ENCODE results near the gene JAML.

Gene JAML

DNA sequence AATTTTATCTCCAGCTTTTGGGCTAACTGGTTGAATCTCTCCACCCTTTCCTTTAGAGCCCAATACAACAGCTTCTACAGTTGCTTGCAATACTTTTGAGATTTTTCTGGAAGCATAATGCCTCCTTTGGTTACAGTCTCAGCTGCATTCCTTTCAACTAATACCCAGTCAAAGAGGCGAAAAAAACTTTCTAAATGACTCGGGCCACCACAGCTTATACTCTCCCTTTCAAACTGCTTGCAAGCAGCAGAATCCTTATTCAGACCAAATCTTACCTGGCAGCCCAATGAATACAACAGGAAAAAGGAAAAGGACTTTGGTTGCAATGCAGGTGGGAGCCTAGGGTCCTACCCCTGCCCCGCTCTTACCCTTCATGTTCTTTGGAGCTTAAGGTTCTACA is 15.8 kb downstream of the JAML start:
- Histone ChIP-seq H3K27me3 (ENCODE audit: insufficient read depth, low read length) (peaks cover 36% of the 10 kb centered on the region), H3K9me3 (ENCODE audit: low read length) (no peaks in the 10 kb centered on the region), H3K36me3 (ENCODE audit: insufficient read depth, low read length) (no peaks in the 10 kb centered on the region), H3K4me3 (ENCODE audit: low read length) (no peak overlapping the region), H3K4me1 (ENCODE audit: insufficient read depth, low read length) (no peaks in the 10 kb centered on the region), H2AFZ (ENCODE audit: low read depth, low read length) (no peak overlapping the region)

DNA sequence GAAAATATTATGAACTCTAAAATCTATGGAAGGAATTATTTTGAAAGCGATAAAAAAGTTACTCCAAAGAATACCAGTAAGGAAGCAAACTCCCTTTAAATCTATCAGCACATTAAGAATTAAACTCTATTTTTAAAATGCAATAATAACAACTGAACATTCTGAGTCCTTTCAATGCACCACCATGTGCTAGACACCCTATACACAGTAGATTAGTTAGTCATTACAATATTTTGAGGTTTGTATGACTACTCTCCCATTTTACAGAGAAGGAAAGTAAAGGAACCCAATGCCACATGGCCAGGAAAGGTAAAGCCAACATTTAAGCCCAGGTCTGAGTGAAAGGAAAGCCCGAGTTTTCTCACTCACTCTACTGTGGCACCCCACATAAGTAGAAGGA is 17.7 kb downstream of the JAML start:
- Histone ChIP-seq H3K4me3 (ENCODE audit: low read length) (no peak overlapping the region), H3K27me3 (ENCODE audit: insufficient read depth, low read length) (peaks cover 51% of the 10 kb centered on the region), H2AFZ (ENCODE audit: low read depth, low read length) (no peak overlapping the region), H3K36me3 (ENCODE audit: insufficient read depth, low read length) (no peaks in the 10 kb centered on the region), H3K9me3 (ENCODE audit: low read length) (no peaks in the 10 kb centered on the region), H3K4me1 (ENCODE audit: insufficient read depth, low read length) (no peaks in the 10 kb centered on the region)

DNA sequence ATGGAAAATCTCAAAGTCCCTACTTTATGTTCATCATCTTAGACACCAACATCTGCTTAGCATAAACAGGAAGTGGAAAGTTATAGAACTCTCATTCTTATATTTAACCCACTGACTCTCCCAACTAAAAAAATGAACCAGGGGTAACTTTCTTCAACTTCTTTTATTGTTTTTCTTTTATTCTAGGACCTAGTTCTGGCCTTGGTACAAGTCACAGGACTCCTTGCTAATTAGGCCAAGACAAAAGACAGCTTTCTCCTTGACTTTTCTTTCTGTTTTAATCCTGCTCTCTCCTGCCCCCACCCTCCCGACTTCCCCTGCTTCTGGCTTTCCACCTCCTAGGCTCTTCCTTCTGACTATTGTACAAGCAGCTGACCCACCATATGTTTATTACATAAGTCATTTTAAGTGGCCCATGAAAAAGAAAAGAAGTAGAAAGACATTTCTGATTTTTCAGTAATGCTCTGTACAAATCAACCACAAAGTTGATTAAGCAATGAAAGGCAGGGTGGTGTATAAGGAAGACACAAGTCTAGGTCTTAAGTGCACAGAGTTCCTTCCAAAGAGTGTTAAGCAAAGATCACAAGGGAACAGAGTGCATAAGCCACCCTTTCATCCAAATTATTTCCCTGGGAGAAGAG is 18.3 kb downstream of the JAML start:
- Histone ChIP-seq H3K27me3 (ENCODE audit: insufficient read depth, low read length) (peaks cover 48% of the 10 kb centered on the region), H3K9me3 (ENCODE audit: low read length) (no peaks in the 10 kb centered on the region)

DNA sequence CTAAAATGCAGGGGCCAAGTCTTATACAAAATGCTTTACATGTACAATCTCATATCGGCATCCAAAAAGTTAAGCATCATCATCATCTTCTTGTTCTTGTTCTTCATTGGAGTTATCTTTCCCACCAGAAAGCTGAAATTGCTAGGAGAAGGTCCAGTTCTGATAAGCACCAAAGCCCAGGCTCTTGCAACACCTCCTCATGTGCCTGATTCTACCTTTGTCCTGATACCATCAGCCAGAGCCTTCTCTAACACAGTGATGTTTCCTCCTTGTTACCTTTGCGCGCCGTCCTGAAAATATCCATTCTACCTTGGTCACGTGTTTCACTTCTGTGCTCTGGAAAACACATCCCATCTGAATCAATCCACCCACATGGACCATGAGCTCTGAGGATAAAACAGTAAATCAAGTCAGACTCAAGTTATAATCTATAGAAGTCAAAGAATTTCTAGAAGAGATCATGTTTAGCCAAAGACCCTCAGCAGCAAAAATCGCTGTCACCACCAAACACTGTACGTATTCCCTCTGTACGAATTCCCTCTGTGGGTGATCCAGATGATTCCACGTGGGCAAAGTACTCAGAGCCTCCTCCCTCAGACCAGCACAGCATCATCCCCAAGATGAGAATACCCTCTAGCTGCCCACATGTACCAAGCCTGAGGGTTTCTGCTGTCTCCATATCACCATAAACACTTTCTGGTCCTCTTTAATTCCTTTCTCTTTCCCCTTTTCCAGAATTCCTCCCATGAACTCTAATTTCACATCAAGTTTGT is 19.0 kb downstream of the JAML start:
- Histone ChIP-seq H3K36me3 (ENCODE audit: insufficient read depth, low read length) (no peaks in the 10 kb centered on the region), H3K4me3 (ENCODE audit: low read length) (no peak overlapping the region), H3K4me1 (ENCODE audit: insufficient read depth, low read length) (no peaks in the 10 kb centered on the region), H3K9me3 (ENCODE audit: low read length) (no peaks in the 10 kb centered on the region), H2AFZ (ENCODE audit: low read depth, low read length) (no peak overlapping the region), H3K27me3 (ENCODE audit: insufficient read depth, low read length) (peaks cover 40% of the 10 kb centered on the region)

More for the DNA sequence above, 18.3 kb downstream of the JAML start:
- H3K36me3 ChIP-seq (ENCODE audit: insufficient read depth, low read length) = no peaks in the 10 kb centered on the region
- no peak overlapping the region for H2AFZ ChIP-seq (ENCODE audit: low read depth, low read length)
- no peak overlapping the region for H3K4me3 ChIP-seq (ENCODE audit: low read length)
- no peaks in the 10 kb centered on the region for H3K4me1 ChIP-seq (ENCODE audit: insufficient read depth, low read length)

DNA sequence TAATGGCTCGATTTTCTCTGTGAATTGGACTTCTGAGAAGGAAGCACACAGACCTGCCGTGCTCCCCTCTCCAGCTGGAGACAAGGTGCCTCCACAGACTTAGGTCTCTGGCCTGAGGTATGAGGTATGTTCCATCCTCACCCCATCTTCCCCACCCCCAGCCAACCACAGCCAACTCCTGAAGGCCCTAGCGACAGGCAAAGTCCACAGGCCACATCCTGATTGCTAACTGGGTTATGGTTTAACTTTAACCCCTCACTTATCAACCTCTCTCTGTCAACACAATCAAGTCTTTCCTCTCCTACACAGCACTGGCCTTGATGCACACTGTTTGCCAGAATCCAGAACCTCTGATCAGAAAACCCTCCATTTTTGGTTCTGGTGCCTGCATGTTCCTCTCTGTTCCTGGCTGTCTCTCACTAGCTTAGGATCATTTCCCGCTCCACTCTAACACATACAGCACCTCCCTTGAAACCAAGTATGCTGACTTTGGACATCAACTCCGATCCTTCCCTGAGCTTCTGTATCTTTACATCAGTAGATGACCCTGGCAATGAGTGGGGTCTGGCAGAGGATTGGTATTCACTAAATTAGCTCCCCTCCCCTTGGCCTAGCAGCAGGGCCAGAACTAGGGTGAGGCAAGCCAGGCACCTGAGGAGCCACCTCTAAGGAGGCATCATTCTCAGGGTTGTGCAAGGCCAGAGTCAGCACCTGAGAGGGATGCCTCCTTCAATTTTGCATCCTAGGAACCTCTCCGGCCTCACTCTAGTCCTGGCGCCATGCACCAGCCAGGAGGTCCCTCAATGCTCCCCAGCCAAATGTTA is 22.0 kb downstream of the JAML start:
- Histone ChIP-seq H3K4me1 (ENCODE audit: insufficient read depth, low read length) (no peaks in the 10 kb centered on the region), H3K36me3 (ENCODE audit: insufficient read depth, low read length) (no peaks in the 10 kb centered on the region), H3K27me3 (ENCODE audit: insufficient read depth, low read length) (peaks cover 29% of the 10 kb centered on the region), H2AFZ (ENCODE audit: low read depth, low read length) (no peak overlapping the region), H3K4me3 (ENCODE audit: low read length) (no peak overlapping the region), H3K9me3 (ENCODE audit: low read length) (no peaks in the 10 kb centered on the region)

DNA sequence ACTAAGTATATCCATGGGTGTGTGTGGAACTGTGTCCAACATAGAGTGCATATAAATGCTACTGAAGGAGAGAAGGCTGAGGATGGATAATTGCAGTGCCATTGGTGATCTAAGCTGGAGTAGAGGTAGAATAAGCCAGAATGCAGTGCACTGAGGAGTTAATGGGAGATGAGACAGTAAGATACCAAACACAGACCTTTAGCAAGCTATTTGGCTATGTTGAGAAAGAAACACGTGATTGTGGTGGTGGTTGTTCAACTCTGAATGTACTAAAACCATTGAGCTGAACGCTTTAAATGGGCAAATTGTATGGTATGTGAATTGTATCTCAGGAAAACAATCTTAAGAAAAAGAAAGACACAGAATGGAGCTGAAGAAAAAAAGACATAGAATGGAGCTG is 22.8 kb downstream of the JAML start:
- no peak overlapping the region for H3K4me3 ChIP-seq (ENCODE audit: low read length)
- no peaks in the 10 kb centered on the region for H3K4me1 ChIP-seq (ENCODE audit: insufficient read depth, low read length)
- H2AFZ ChIP-seq (ENCODE audit: low read depth, low read length) = no peak overlapping the region
- H3K9me3 ChIP-seq (ENCODE audit: low read length) = no peaks in the 10 kb centered on the region
- peaks cover 29% of the 10 kb centered on the region for H3K27me3 ChIP-seq (ENCODE audit: insufficient read depth, low read length)
- H3K36me3 ChIP-seq (ENCODE audit: insufficient read depth, low read length) = no peaks in the 10 kb centered on the region

DNA sequence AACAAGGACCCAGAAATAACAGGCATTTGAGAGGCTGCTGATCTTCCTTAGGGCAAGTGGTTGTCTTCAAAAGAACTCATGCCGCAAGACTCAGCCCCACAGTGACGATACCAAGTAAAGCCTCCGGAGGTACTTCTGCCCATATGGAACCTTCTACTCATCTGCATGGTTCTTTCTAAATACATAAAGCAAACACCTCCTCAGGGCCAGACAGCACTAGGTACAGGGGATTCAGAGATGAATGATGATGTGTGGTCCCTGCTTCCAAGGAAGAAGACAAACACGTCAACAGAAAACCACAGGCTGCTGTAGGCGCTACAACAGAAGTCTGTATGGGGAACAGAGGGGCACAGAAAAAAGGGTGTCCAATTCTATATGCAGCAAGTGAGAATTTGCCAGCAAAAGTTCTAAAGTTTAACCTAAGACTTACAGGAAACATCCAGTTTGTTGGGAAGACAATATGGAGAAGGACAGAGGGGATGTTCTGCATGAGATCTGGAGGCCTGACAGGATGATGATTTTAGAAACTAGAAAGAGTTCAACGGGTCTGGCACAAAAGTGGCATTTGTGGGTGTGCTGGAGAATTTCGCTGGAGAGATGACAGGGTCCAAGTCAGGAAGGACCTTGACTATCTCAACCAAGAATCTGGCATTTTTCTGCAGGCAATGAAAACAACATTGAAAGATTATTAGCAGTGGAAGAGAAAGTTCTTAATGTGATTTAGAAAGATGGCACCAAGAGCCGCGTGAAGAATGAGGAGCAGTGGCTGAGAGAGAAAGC is 23.7 kb downstream of the JAML start:
- Histone ChIP-seq H3K4me3 (ENCODE audit: low read length) (no peak overlapping the region), H3K36me3 (ENCODE audit: insufficient read depth, low read length) (no peaks in the 10 kb centered on the region), H3K27me3 (ENCODE audit: insufficient read depth, low read length) (peaks cover 25% of the 10 kb centered on the region), H3K4me1 (ENCODE audit: insufficient read depth, low read length) (no peaks in the 10 kb centered on the region), H2AFZ (ENCODE audit: low read depth, low read length) (no peak overlapping the region), H3K9me3 (ENCODE audit: low read length) (no peaks in the 10 kb centered on the region)

DNA sequence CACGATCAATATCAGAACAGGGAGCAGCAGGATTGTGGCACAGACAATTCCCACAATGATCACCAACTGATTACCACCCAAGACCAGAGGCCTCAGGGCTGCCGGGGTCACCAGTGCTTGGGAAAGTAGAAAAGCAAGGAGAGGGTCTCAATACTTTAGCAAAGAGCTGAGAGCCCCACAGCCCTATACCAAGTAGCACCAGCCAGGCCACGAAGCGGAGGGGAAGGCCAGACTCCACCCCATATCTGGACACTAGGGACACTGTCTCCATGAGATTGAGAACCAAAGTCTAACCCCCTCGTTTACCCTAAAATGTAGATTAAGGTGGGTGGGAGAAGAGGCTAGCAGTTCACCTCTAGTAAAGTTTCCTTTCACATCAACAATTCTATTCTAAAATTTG is 24.3 kb downstream of the JAML start:
- Histone ChIP-seq H3K4me3 (ENCODE audit: low read length) (no peak overlapping the region), H3K27me3 (ENCODE audit: insufficient read depth, low read length) (peaks cover 21% of the 10 kb centered on the region), H3K4me1 (ENCODE audit: insufficient read depth, low read length) (no peaks in the 10 kb centered on the region), H3K36me3 (ENCODE audit: insufficient read depth, low read length) (no peaks in the 10 kb centered on the region), H3K9me3 (ENCODE audit: low read length) (no peaks in the 10 kb centered on the region), H2AFZ (ENCODE audit: low read depth, low read length) (no peak overlapping the region)

DNA sequence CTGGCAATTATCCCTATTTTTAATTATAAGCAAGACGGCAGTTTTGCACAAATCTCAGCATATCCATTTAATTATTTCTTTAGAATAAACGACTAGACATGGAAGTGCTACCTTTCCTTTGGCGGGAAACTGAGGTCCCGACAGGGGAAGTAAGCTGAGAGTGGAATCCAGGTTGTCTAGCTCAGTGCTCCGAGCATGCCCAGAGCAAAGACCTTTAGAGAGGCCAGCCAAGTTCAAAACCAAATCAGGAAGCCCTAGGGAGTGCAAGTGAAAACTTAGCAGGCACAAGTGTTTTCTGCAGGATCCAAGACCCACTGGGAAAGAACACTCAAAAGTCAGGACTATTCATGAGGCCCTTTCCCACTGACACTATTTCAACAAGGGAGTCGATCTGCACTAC is 25.7 kb downstream of the JAML start:
- H2AFZ ChIP-seq (ENCODE audit: low read depth, low read length) = no peak overlapping the region
- H3K9me3 ChIP-seq (ENCODE audit: low read length) = no peaks in the 10 kb centered on the region
- no peak overlapping the region for H3K4me3 ChIP-seq (ENCODE audit: low read length)
- no peaks in the 10 kb centered on the region for H3K4me1 ChIP-seq (ENCODE audit: insufficient read depth, low read length)
- no peaks in the 10 kb centered on the region for H3K36me3 ChIP-seq (ENCODE audit: insufficient read depth, low read length)
- peaks cover 18% of the 10 kb centered on the region for H3K27me3 ChIP-seq (ENCODE audit: insufficient read depth, low read length)

DNA sequence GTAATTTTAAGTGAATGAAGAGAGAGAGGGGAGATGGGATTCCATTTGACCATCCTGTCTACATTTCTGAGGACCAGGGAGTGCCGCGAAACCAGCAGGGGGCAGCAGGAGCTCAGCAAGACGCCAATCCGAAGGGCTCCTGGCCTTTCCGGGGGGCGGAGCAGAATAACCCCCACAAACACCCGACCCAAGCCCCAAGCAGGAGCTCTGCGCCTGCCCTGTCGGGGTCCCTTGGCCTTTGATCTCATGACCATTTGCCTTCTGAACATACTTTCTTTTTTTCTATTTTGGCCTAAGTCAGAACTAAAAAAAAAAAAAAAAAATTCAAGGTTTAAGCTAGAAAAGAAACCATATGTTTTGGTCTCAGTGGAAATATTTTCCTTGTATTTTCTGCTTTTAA is 26.4 kb downstream of the JAML start:
- Histone ChIP-seq H3K9me3 (ENCODE audit: low read length) (no peaks in the 10 kb centered on the region), H3K4me3 (ENCODE audit: low read length) (no peak overlapping the region), H2AFZ (ENCODE audit: low read depth, low read length) (no peak overlapping the region), H3K4me1 (ENCODE audit: insufficient read depth, low read length) (no peaks in the 10 kb centered on the region), H3K27me3 (ENCODE audit: insufficient read depth, low read length) (peaks cover 15% of the 10 kb centered on the region), H3K36me3 (ENCODE audit: insufficient read depth, low read length) (no peaks in the 10 kb centered on the region)

DNA sequence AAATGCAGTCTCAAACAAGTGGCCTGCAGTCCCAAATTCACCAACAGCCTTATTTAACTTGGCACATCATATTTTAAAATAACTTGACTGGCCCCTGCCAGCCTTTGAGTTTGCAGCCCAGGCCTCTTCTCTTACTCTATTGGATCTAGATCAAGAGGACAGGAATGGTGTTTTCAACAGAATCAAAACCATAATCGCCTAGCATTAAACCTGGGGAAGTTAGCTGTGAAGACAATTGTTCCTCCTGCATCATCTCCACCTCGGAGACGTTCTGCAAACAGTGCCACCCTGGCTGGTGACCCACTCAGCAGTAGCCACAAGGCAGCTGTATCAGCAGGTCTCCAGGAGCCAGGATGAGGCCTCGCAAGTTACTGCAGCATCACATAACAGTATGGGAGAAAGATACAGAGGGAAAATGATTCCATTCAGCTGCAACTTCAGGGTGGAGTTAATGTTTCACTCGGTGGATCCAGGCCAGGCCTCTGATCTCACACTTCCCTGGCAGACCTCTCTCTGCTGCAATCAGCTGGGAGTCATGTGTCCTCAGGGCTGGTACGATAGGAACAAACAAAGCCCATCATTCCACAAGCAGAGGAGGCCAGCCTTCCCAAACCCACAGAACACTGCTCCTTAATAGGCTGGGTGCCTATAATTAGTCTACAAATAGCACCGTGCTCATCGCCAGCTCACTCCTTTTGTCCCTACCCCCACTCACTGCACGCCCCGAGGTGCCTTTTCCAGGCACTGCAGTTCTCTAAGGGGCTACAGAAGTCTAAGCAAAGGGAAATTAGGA is 29.8 kb downstream of the JAML start:
- no peaks in the 10 kb centered on the region for H3K4me1 ChIP-seq (ENCODE audit: insufficient read depth, low read length)
- H3K9me3 ChIP-seq (ENCODE audit: low read length) = no peaks in the 10 kb centered on the region
- no peak overlapping the region for H2AFZ ChIP-seq (ENCODE audit: low read depth, low read length)
- H3K27me3 ChIP-seq (ENCODE audit: insufficient read depth, low read length) = no peaks in the 10 kb centered on the region
- no peak overlapping the region for H3K4me3 ChIP-seq (ENCODE audit: low read length)
- H3K36me3 ChIP-seq (ENCODE audit: insufficient read depth, low read length) = no peaks in the 10 kb centered on the region

DNA sequence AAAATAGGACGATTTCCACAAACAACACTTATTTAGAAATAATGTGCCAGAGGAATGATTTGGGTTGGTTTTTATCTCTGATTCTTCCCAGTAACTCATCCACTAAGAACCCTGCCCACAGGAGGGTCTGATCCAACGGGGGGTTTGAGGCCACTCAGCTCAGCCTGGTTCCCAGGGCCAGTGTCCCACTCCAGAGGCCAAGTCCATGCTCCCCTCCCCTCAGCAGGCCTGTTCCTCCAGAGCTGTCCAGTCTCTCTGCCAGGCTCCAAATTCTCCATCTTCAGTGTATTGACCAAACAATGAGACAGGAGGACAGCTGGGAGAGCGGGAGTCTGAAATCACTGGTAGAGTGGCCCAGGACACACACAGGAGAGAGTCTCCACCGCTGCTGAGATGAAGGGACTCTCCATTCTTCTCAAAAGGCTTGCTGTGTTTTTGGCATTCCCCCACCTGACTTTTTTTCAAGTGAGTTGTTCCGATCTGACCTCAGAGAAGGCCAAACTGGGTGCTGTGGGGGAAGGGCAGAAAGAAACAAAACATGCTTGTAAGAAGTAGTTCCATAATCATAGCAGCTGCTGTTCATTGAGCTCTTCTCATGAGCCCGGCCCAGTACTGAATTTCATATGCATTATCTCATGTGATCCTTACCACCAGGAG is 30.8 kb downstream of the JAML start:
- Histone ChIP-seq H3K27me3 (ENCODE audit: insufficient read depth, low read length) (no peaks in the 10 kb centered on the region), H3K4me3 (ENCODE audit: low read length) (no peak overlapping the region), H3K4me1 (ENCODE audit: insufficient read depth, low read length) (no peaks in the 10 kb centered on the region), H3K36me3 (ENCODE audit: insufficient read depth, low read length) (no peaks in the 10 kb centered on the region), H3K9me3 (ENCODE audit: low read length) (no peaks in the 10 kb centered on the region), H2AFZ (ENCODE audit: low read depth, low read length) (no peak overlapping the region)

Data from neuron (in vitro differentiated cells).